WTC11 (cell line): Measurements from ENCODE around the gene EXOSC5.

Experiments
- ATF2 ChIP-seq: sonication (generic); formaldehyde crosslinking; IDR thresholded peaks from 2 replicates; pipeline ENCODE4 v1.8.1; 2022; ENCODE audit warnings: low read depth, missing genetic modification reagents, borderline replicate concordance
- CREM ChIP-seq: sonication (generic); formaldehyde crosslinking; IDR thresholded peaks from 2 replicates; pipeline ENCODE4 v1.8.1; 2022; ENCODE audit warnings: mild to moderate bottlenecking, missing genetic modification reagents, moderate library complexity
- CTCF ChIP-seq: fragments of 200-600 bp; IDR thresholded peaks from 2 replicates; pipeline ENCODE4 v1.8.0; 2022; ENCODE audit warnings: antibody characterized with exemption
- ELF4 ChIP-seq: sonication (generic); formaldehyde crosslinking; IDR thresholded peaks from 2 replicates; pipeline ENCODE4 v1.8.1; 2022; ENCODE audit warnings: low read depth, mild to moderate bottlenecking, moderate library complexity, missing genetic modification reagents
- FOXJ3 ChIP-seq: sonication (generic); formaldehyde crosslinking; IDR thresholded peaks from 2 replicates; pipeline ENCODE4 v1.9.0; 2021; ENCODE audit warnings: missing genetic modification reagents, mild to moderate bottlenecking, borderline replicate concordance
- HMGXB4 ChIP-seq: sonication (generic); formaldehyde crosslinking; IDR thresholded peaks from 2 replicates; pipeline ENCODE4 v1.8.1; 2023; ENCODE audit warnings: mild to moderate bottlenecking, moderate library complexity, missing genetic modification reagents
- MLX ChIP-seq: sonication (generic); formaldehyde crosslinking; IDR thresholded peaks from 2 replicates; pipeline ENCODE4 v1.8.1; 2023; ENCODE audit warnings: mild to moderate bottlenecking, missing genetic modification reagents, moderate library complexity
- PREB ChIP-seq: sonication (generic); formaldehyde crosslinking; IDR thresholded peaks from 2 replicates; pipeline ENCODE4 v1.8.1; 2022; ENCODE audit warnings: mild to moderate bottlenecking, missing genetic modification reagents, moderate library complexity, borderline replicate concordance
- SP1 ChIP-seq: sonication (generic); formaldehyde crosslinking; conservative IDR thresholded peaks from 2 replicates; pipeline ENCODE4 v1.8.1; 2022; ENCODE audit warnings: missing genetic modification reagents
- USF1 ChIP-seq: sonication (generic); formaldehyde crosslinking; IDR thresholded peaks from 2 replicates; pipeline ENCODE4 v1.8.0; 2022; ENCODE audit warnings: mild to moderate bottlenecking, missing genetic modification reagents
- ZBTB21 ChIP-seq: sonication (generic); formaldehyde crosslinking; IDR thresholded peaks from 2 replicates; pipeline ENCODE4 v1.8.1; 2023; ENCODE audit warnings: mild to moderate bottlenecking, missing genetic modification reagents, borderline replicate concordance
- ZNF138 ChIP-seq: sonication (generic); formaldehyde crosslinking; conservative IDR thresholded peaks from 2 replicates; pipeline ENCODE4 v1.8.1; 2022; ENCODE audit warnings: mild to moderate bottlenecking, moderate library complexity, missing genetic modification reagents
- ZNF232 ChIP-seq: sonication (generic); formaldehyde crosslinking; IDR thresholded peaks from 2 replicates; pipeline ENCODE4 v1.8.0; 2022; ENCODE audit warnings: mild to moderate bottlenecking, missing genetic modification reagents

- TF ChIP-seq CTCF = no peak
- TF ChIP-seq MLX = no peak
- no peak for TF ChIP-seq CREM
- TF ChIP-seq ZBTB21 (CRISPR knock-in tag) = no peak
- TF ChIP-seq ZNF138 (CRISPR knock-in tag) = no peak
- TF ChIP-seq HMGXB4 (CRISPR knock-in tag) = no peak
- TF ChIP-seq FOXJ3 (CRISPR knock-in tag) = no peak
- TF ChIP-seq ELF4 (CRISPR knock-in tag) = no peak
- TF ChIP-seq ATF2 (CRISPR knock-in tag) = no peak
- no peak for TF ChIP-seq PREB
- no peak for TF ChIP-seq ZNF232
- no peak for TF ChIP-seq USF1 (CRISPR knock-in tag)
- TF ChIP-seq SP1 (CRISPR knock-in tag) = no peak
Observed at GRCh38 chr19:41359741-41360140, 37.4 kb downstream of the EXOSC5 start.
